ENCODE measurements around the gene POU6F2. TPM values are rescaled to one million over a fixed set of nuclear protein-coding genes. Genes with fewer than 3 reads are reported as not detected.

Gene POU6F2
- total RNA-seq, 6 donors from 2014 or later: under 0.01 to 1.4 (median 0.24) TPM; not detected in 2

DNA sequence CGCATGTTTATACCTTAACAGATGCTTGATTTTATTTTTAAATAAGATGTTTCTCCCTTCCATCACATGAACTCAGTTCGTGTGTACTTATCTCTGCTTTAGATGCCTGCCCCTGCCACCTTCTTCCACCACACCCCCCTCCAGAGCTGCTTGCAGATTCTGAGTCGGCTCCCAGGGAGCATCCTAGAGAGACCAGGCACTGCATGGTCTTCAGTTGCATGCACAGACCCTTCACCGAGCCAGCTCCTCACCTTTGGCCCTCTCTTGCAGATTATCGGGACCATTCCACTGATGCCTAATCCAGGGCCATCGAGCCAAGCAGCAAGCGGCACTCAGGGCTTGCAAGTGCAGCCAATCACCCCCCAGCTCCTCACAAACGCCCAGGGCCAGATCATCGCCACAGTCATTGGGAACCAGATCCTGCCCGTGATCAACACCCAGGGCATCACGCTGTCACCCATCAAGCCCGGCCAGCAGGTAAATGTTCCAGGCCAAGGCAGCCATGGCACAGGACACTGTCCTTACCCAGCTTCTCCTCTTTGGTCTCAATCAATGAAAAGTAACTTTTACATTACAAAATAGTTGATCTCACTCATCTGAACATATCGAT is 455.2 kb downstream of the POU6F2 start:
- WGBS, 2 donors: 77 to 84% methylated on average over 13 of the region's 13 CpGs
- ATAC-seq (ENCODE audit: low FRiP score in 2 of 2): no peak

DNA sequence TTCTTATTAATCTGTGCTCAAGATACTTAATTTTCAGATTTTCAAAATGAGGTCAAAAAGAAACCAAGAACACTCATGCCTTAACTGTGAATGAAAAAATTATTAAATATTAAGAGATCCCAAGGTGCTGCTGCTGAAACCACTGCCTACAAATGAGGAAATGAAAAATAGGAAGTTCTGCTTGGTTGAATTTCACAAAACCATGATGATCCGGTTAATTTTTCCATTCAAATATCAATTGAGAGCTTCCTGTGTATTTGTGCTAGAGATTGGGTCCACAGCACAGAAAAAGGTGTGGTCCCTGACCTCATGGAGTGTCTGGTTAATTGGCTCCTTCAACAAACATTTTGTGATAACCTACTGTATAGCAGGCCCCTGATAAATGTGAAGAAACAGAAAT is 455.8 kb downstream of the POU6F2 start:
- Histone ChIP-seq H3K36me3 (no peaks in the 10 kb centered on the region), H3K4me3 (no peak overlapping the region), H3K27ac (no peak overlapping the region), H3K27me3 (no peaks in the 10 kb centered on the region), H3K9me3 (no peaks in the 10 kb centered on the region), H3K4me1 (no peaks in the 10 kb centered on the region)
- ATAC-seq (ENCODE audit: low FRiP score in 2 of 2): no peak
- WGBS, 2 donors: 36 to 68% methylated on average over 1 of the region's 1 CpG
- TF ChIP-seq, protein P1, sequence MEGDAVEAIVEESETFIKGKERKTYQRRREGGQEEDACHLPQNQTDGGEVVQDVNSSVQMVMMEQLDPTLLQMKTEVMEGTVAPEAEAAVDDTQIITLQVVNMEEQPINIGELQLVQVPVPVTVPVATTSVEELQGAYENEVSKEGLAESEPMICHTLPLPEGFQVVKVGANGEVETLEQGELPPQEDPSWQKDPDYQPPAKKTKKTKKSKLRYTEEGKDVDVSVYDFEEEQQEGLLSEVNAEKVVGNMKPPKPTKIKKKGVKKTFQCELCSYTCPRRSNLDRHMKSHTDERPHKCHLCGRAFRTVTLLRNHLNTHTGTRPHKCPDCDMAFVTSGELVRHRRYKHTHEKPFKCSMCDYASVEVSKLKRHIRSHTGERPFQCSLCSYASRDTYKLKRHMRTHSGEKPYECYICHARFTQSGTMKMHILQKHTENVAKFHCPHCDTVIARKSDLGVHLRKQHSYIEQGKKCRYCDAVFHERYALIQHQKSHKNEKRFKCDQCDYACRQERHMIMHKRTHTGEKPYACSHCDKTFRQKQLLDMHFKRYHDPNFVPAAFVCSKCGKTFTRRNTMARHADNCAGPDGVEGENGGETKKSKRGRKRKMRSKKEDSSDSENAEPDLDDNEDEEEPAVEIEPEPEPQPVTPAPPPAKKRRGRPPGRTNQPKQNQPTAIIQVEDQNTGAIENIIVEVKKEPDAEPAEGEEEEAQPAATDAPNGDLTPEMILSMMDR (IDR thresholded peaks at IDR 0.05): no peak
- no peak for TF ChIP-seq POLR2AphosphoS5 (IDR thresholded peaks at IDR 0.05)
- TF ChIP-seq EP300 (IDR thresholded peaks at IDR 0.05): no peak
- no peak for TF ChIP-seq POLR2A (IDR thresholded peaks at IDR 0.05)
- no peak for DNase-seq

More for the DNA sequence above, 455.2 kb downstream of the POU6F2 start:
- DNase-seq: peak in 1 of 2 donors; percentile 11
- H3K36me3 ChIP-seq: no peaks in the 10 kb centered on the region
- no peaks in the 10 kb centered on the region for H3K4me1 ChIP-seq
- H3K9me3 ChIP-seq: no peaks in the 10 kb centered on the region
- H3K27me3 ChIP-seq: no peaks in the 10 kb centered on the region
- TF ChIP-seq POLR2AphosphoS5 (IDR thresholded peaks at IDR 0.05): no peak
- no peak overlapping the region for H3K27ac ChIP-seq
- no peak overlapping the region for H3K4me3 ChIP-seq

DNA sequence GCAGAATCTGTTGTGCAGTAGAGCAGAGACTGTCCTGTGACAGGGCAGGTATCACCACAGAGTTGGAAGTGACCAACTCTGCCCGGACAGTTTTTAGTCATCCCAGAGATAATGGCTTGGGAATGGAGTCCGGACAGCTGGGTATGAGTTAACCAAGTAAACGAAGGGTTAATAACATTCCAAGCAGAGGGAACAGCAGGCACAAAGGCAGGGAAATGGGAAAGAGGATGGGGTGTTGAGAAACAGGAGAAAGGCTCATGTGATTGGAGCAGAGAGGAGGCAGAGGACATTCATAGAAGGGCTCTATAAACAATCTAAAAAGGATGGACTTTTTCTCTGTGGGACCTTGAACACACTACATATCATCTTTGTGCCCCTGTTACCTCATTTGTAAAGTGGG is 456.3 kb downstream of the POU6F2 start:
- no peaks in the 10 kb centered on the region for H3K4me1 ChIP-seq
- H3K36me3 ChIP-seq: no peaks in the 10 kb centered on the region
- H3K4me3 ChIP-seq: no peak overlapping the region
- H3K27me3 ChIP-seq: no peaks in the 10 kb centered on the region
- no peak for TF ChIP-seq POLR2A (IDR thresholded peaks at IDR 0.05)
- no peak for TF ChIP-seq POLR2AphosphoS5 (IDR thresholded peaks at IDR 0.05)
- TF ChIP-seq EP300 (IDR thresholded peaks at IDR 0.05): no peak
- TF ChIP-seq, protein P1 (IDR thresholded peaks at IDR 0.05): no peak
- 55 to 60% methylated on average over 3 of the region's 3 CpGs for WGBS, 2 donors
- ATAC-seq (ENCODE audit: low FRiP score in 2 of 2) (no peak), DNase-seq (no peak)
- no peak overlapping the region for H3K27ac ChIP-seq
- no peaks in the 10 kb centered on the region for H3K9me3 ChIP-seq

DNA sequence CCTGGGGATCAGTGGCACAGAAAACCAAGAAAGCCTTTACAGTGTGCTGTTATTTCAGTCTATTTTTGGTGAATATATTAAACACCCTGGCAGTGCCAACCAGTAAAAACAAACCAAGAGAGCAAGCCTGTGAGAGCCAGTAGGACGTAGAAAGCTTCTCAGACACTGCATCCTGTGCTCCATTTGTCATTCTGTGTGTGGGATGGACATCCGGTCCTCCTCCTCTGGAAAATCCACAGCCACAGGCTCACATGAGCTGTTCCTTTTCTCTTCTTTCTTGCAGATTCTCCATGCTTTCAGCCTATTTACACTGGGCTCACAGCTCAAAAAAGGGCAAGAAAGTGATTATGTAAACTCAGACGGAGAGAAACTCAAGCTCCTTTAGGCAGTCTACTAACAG is 468.8 kb downstream of the POU6F2 start:
- 61 to 71% methylated on average over 3 of the region's 3 CpGs for WGBS, 2 donors
- TF ChIP-seq, protein P1 (IDR thresholded peaks at IDR 0.05): no peak
- no peak for TF ChIP-seq POLR2AphosphoS5 (IDR thresholded peaks at IDR 0.05)
- no peak for TF ChIP-seq POLR2A (IDR thresholded peaks at IDR 0.05)
- no peak for TF ChIP-seq EP300 (IDR thresholded peaks at IDR 0.05)
- H3K4me3 ChIP-seq: no peak overlapping the region
- H3K27ac ChIP-seq: no peak overlapping the region
- H3K4me1 ChIP-seq: no peaks in the 10 kb centered on the region
- no peaks in the 10 kb centered on the region for H3K36me3 ChIP-seq
- ATAC-seq (ENCODE audit: low FRiP score in 2 of 2) (no peak), DNase-seq (no peak)
- no peaks in the 10 kb centered on the region for H3K9me3 ChIP-seq
- no peaks in the 10 kb centered on the region for H3K27me3 ChIP-seq

DNA sequence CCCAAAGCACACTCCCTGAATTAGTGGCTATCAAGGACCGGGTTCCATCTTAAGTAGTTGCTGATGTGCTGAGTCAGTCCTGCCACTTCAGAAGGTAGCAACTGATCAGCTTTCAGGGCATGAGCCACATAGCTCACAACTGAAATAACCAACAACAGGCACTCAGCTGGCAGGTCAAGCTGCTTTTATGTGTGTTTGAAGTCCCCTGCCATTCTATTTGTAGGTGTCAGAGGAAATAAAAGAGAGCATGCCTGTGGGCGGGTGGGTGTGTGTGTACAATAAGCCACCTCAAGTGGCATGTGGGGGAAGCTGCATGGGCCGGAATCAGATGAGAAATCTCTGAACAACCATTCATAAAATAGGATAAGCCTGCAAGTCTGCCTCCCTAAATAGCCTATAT is 474.2 kb downstream of the POU6F2 start:
- Histone ChIP-seq H3K27ac (no peak overlapping the region), H3K4me1 (no peaks in the 10 kb centered on the region)
- 60 to 68% methylated on average over 2 to 3 of the region's 3 CpGs for WGBS, 2 donors

More for the DNA sequence above, 474.2 kb downstream of the POU6F2 start:
- DNase-seq: peak in 1 of 2 donors; percentile 42
- TF ChIP-seq POLR2AphosphoS5 (IDR thresholded peaks at IDR 0.05) (no peak), EP300 (IDR thresholded peaks at IDR 0.05) (no peak), POLR2A (IDR thresholded peaks at IDR 0.05) (no peak)
- TF ChIP-seq, protein P1 (IDR thresholded peaks at IDR 0.05): no peak
- ATAC-seq (ENCODE audit: low FRiP score in 2 of 2): no peak
- Histone ChIP-seq H3K4me3 (no peak overlapping the region), H3K9me3 (no peaks in the 10 kb centered on the region), H3K27me3 (no peaks in the 10 kb centered on the region), H3K36me3 (no peaks in the 10 kb centered on the region)

All from upper lobe of left lung (tissue), 6 donors.